Choroid plexus epithelial cell (primary cell): ENCODE data around the gene HVCN1.
"Not testable (repeated sequence)": the region's sequence is repeated elsewhere in the genome, so short reads cannot be mapped to it uniquely, and the experiment has no call there.

ENCODE experiments used
- DNase-seq: peaks from one replicate; pipeline ENCODE4 v3.0.0-alpha.2; 2010; ENCODE audit warnings: low read depth
- H3K4me3 ChIP-seq: 2 replicates; pipeline ENCODE4 v1.5.1; 2011; ENCODE audit warnings: low read depth, mild to moderate bottlenecking, control low read depth, low read length, moderate library complexity
- CTCF ChIP-seq: conservative IDR thresholded peaks from 2 replicates; pipeline ENCODE4 v1.5.1; 2011; ENCODE audit warnings: low read depth, mild to moderate bottlenecking, control low read depth, inconsistent platforms, low read length, moderate library complexity

Gene HVCN1

GRCh38 chr12:110688446-110689280 lies at the start of gene HVCN1:
HVCN1 (minus strand) TSS chr12:110689115; CDS start chr12:110683245, 5,870 bp downstream.
- peak within 1 kb of the TSS; percentile 62 for H3K4me3 ChIP-seq
- no peak for DNase-seq
- TF ChIP-seq CTCF: no peak

GRCh38 chr12:110737532-110737931 lies 48.6 kb upstream of the HVCN1 start:
- DNase-seq: no peak
- H3K4me3 ChIP-seq: no peak overlapping the region
- TF ChIP-seq CTCF: no peak

- peak; percentile 52 for DNase-seq
Measured at GRCh38 chr12:110737016-110737415, 48.1 kb upstream of the HVCN1 start.

GRCh38 chr12:110733900-110734299 lies 45.0 kb upstream of the HVCN1 start:
- H3K4me3 ChIP-seq: no peak overlapping the region
- no peak for TF ChIP-seq CTCF
- no peak for DNase-seq

More at GRCh38 chr12:110737016-110737415, 48.1 kb upstream of the HVCN1 start:
- H3K4me3 ChIP-seq: not testable (repeated sequence)

GRCh38 chr12:110733089-110733715 lies 44.3 kb upstream of the HVCN1 start:
- TF ChIP-seq CTCF: no peak
- H3K4me3 ChIP-seq: no peak overlapping the region
- peak; percentile 73 for DNase-seq

GRCh38 chr12:110732572-110732971 lies 43.7 kb upstream of the HVCN1 start:
- DNase-seq: peak; percentile 48
- H3K4me3 ChIP-seq: no peak overlapping the region
- no peak for TF ChIP-seq CTCF

- H3K4me3 ChIP-seq: no peak overlapping the region
- TF ChIP-seq CTCF: no peak
- no peak for DNase-seq
Measured at GRCh38 chr12:110731479-110731878, 42.6 kb upstream of the HVCN1 start.
